GM12878 (cell line): ENCODE results near the gene PEF1. TPM values are rescaled to one million over a fixed set of nuclear protein-coding genes. Genes with fewer than 3 reads are reported as not detected.

Experiments used
- ATAC-seq: fragments of 200-7000 bp; cut with Tn5 transposase; 3 replicates; pipeline ENCODE4 v1.9.1; 2020; ENCODE audit warnings: mild to moderate bottlenecking, moderate library complexity
- BruUV-seq: library from RNA; stranded (reverse); fragments of 400-500 nt; replicated peaks from 2 replicates; lab custom pipeline; 2021; lab: Mats Ljungman, UMichigan
- CTCF ChIA-PET: fragments of 300-600 bp; sonication (Branson Sonifier 250); formaldehyde crosslinking; extraction: SDS; loops from one replicate; lab custom pipeline; 2021; ENCODE audit warnings: inconsistent platforms; lab: Yijun Ruan, JAX
- POLR2A ChIA-PET: fragments of 350-600 bp; formaldehyde crosslinking; extraction: SDS; loops from one replicate; lab custom pipeline; 2021; ENCODE audit warnings: inconsistent platforms; lab: Charles Lee
- RAD21 ChIA-PET: fragments of 300-600 bp; sonication (Branson Sonifier 250); formaldehyde crosslinking; loops from one replicate; lab custom pipeline; 2023; ENCODE audit warnings: antibody characterized with exemption; ENCODE audit not compliant: unreplicated experiment; lab: Charles Lee
- SMC1A ChIA-PET: fragments of 300-600 bp; sonication (Branson Sonifier 250); formaldehyde crosslinking; loops from one replicate; lab custom pipeline; 2023; ENCODE audit not compliant: unreplicated experiment, uncharacterized antibody; lab: Charles Lee
- DNase-seq: peaks from one replicate; pipeline ENCODE4 v3.0.0-alpha.2; 2011; ENCODE audit warnings: low read depth, low spot score
- FAIRE-seq: peaks from 3 replicates; lab custom pipeline; 2011; peaks lifted over from hg19 to GRCh38; lab: Jason Lieb, UNC
- H2AFZ ChIP-seq: 2 replicates; pipeline ENCODE4 v1.6.0; 2011; ENCODE audit warnings: low read depth, low read length, control low read depth; ENCODE audit not compliant: control insufficient read depth
- H3K27ac ChIP-seq: 2 replicates; pipeline ENCODE4 v1.5.1; 2011; ENCODE audit warnings: control low read depth; ENCODE audit not compliant: control insufficient read depth, insufficient read depth
- H3K27me3 ChIP-seq, 2 experiments: replicated peaks in 1 of 2; 2 replicates each; pipeline versions ENCODE4 v1.6.0 to v1.6.1; 2011; ENCODE audit warnings: low read length in 1 of 2; ENCODE audit not compliant: control insufficient read depth in 2 of 2, insufficient read depth in 2 of 2
- H3K36me3 ChIP-seq, 2 experiments: 2 replicates each; pipeline ENCODE4 v1.5.1; 2011; ENCODE audit warnings: low read length in 1 of 2; ENCODE audit not compliant: control insufficient read depth in 2 of 2, insufficient read depth in 2 of 2
- H3K4me1 ChIP-seq: 2 replicates; pipeline ENCODE4 v1.6.1; 2011; ENCODE audit warnings: mild to moderate bottlenecking, low read length, moderate library complexity, mixed read lengths; ENCODE audit not compliant: control insufficient read depth, insufficient read depth
- H3K4me2 ChIP-seq: 2 replicates; pipeline ENCODE4 v1.6.0; 2011; ENCODE audit warnings: control low read depth; ENCODE audit not compliant: control insufficient read depth, insufficient read depth
- H3K4me3 ChIP-seq: fragments of 200-600 bp; sonication (generic); 2 replicates; pipeline ENCODE4 v1.5.1; 2016
- H3K79me2 ChIP-seq: 2 replicates; pipeline ENCODE4 v1.6.0; 2011; ENCODE audit warnings: low read length; ENCODE audit not compliant: control insufficient read depth, insufficient read depth
- H3K9ac ChIP-seq: 2 replicates; pipeline ENCODE4 v1.8.0; 2011; ENCODE audit warnings: low read length, control low read depth, mixed read lengths; ENCODE audit not compliant: control insufficient read depth, insufficient read depth
- H3K9me3 ChIP-seq: replicated peaks from 3 replicates; pipeline ENCODE4 v1.5.1; 2011; ENCODE audit warnings: mild to moderate bottlenecking, low read length; ENCODE audit not compliant: control insufficient read depth, insufficient read depth
- H4K20me1 ChIP-seq: 2 replicates; pipeline ENCODE4 v1.6.0; 2011; ENCODE audit not compliant: control insufficient read depth, insufficient read depth
- CBX5 ChIP-seq: sonication (generic); IDR thresholded peaks from 2 replicates; pipeline ENCODE4 v1.6.1; 2016; ENCODE audit warnings: low read depth, moderate library complexity, mild to moderate bottlenecking, inconsistent platforms
- CHD1 ChIP-seq: IDR thresholded peaks from 2 replicates; pipeline ENCODE4 v1.6.1; 2012; ENCODE audit warnings: low read depth, low read length, improper control_type of control experiment
- ESRRA ChIP-seq: IDR thresholded peaks from 2 replicates; pipeline ENCODE4 v1.6.1; 2012; ENCODE audit warnings: mild to moderate bottlenecking, low read length, improper control_type of control experiment
- GABPA ChIP-seq: IDR thresholded peaks from 2 replicates; pipeline ENCODE4 v1.6.1; 2014; ENCODE audit warnings: antibody characterized with exemption, low read depth, mild to moderate bottlenecking, inconsistent platforms
- HDAC2 ChIP-seq: fragments of 200-600 bp; sonication (generic); IDR thresholded peaks from 2 replicates; pipeline ENCODE4 v1.6.1; 2017
- JUNB ChIP-seq: IDR thresholded peaks from 2 replicates; pipeline ENCODE4 v1.6.1; 2016; ENCODE audit warnings: antibody characterized with exemption, mild to moderate bottlenecking
- JUND ChIP-seq: IDR thresholded peaks from 2 replicates; pipeline ENCODE4 v1.6.1; 2012; ENCODE audit warnings: low read depth, mild to moderate bottlenecking, low read length, improper control_type of control experiment, moderate library complexity
- KAT2A ChIP-seq: conservative IDR thresholded peaks from 2 replicates; pipeline ENCODE4 v1.6.1; 2011; ENCODE audit warnings: low read depth, low read length; ENCODE audit not compliant: control insufficient read depth
- LARP7 ChIP-seq: fragments of 450-650 bp; IDR thresholded peaks from 2 replicates; pipeline ENCODE4 v1.6.1; 2017; ENCODE audit warnings: mild to moderate bottlenecking
- NFYB ChIP-seq: IDR thresholded peaks from 2 replicates; pipeline ENCODE4 v1.6.1; 2011; ENCODE audit warnings: low read depth, mild to moderate bottlenecking, low read length, improper control_type of control experiment, moderate library complexity; ENCODE audit not compliant: insufficient read depth
- RELA ChIP-seq: fragments of 450-650 bp; IDR thresholded peaks from 2 replicates; pipeline ENCODE4 v1.8.0; 2014; ENCODE audit warnings: borderline replicate concordance; ENCODE audit not compliant: partially characterized antibody
- RFX5 ChIP-seq: IDR thresholded peaks from 2 replicates; pipeline ENCODE4 v1.6.1; 2011; ENCODE audit warnings: low read depth, low read length, improper control_type of control experiment
- TARDBP ChIP-seq: IDR thresholded peaks from 2 replicates; pipeline ENCODE4 v1.6.1; 2016; ENCODE audit warnings: borderline replicate concordance
- ZNF24 ChIP-seq: fragments of 450-650 bp; IDR thresholded peaks from 2 replicates; pipeline ENCODE4 v1.6.1; 2017; ENCODE audit warnings: antibody characterized with exemption, mild to moderate bottlenecking
- ZNF274 ChIP-seq: IDR thresholded peaks from one replicate; pipeline ENCODE4 v1.8.0; 2011; ENCODE audit not compliant: insufficient read length, insufficient read depth
- WGBS: methylation state at CpG from one replicate; pipeline ENCODE4 v1.1.6; 2016; ENCODE audit warnings: low lambda C conversion rate; ENCODE audit not compliant: insufficient replicate concordance, insufficient coverage; ENCODE audit errors: missing lambda C conversion rate; 5-methylcytosine and 5-hydroxymethylcytosine counted together
- in situ Hi-C: fragments of 300-500 bp; cut with MboI; formaldehyde crosslinking; loops from 9 replicates; pipeline ENCODE4 v1.14.3; 2018; ENCODE audit warnings: mixed read lengths
- intact Hi-C: fragments of 100-400 bp; cut with micrococcal nuclease; formaldehyde crosslinking; loops from one replicate; pipeline ENCODE4 v1.14.2; 2022; ENCODE audit not compliant: unreplicated experiment
- polyA plus RNA-seq, 11 experiments: library from polyadenylated mRNA; depleted of rRNA in 4 of 11; unstranded in 6 of 11; stranded (reverse) in 5 of 11; fragments of >200 nt; fragmentation: Nextera tagmentation in 4 of 11; fragmentation: Illumina TruSeq in 1 of 11; extraction: Ambion mirVana in 4 of 11; extraction: Trizol in 1 of 11; gene quantifications; 1 replicate in 1 of 11; 2 replicates in 10 of 11; pipeline versions ENCODE4 v1.2.1 to v1.2.3, GENCODE V29; 2011 to 2016; ENCODE audit warnings: inconsistent platforms in 2 of 11, missing spikeins in 2 of 11, low read depth in 1 of 11
- total RNA-seq, 4 experiments: library from RNA; depleted of rRNA in 3 of 4; stranded (reverse); fragments of >200 nt in 3 of 4; fragmentation: Illumina TruSeq in 1 of 4; extraction: Trizol in 1 of 4; gene quantifications; 2 replicates each; pipeline versions ENCODE4 v1.2.1 to v1.2.3, GENCODE V29; 2013 to 2021
- TF ChIP-seq, protein P1 (sequence below): IDR thresholded peaks from 2 replicates; pipeline ENCODE4 v1.6.1; 2011; ENCODE audit warnings: low read depth, low read length, improper control_type of control experiment, borderline replicate concordance
- TF ChIP-seq, protein P2 (sequence below): IDR thresholded peaks from 2 replicates; pipeline ENCODE4 v1.6.1; 2011; ENCODE audit warnings: low read depth, mild to moderate bottlenecking, low read length, moderate library complexity, borderline replicate concordance; ENCODE audit errors: extremely low read depth
- TF ChIP-seq, protein P3 (sequence below): IDR thresholded peaks from 2 replicates; pipeline ENCODE4 v1.6.1; 2012; ENCODE audit warnings: low read depth, low read length, improper control_type of control experiment

PEF1 gene
- total and polyA plus RNA-seq, 10 of the 15 experiments (the other 5 are each of a cell fraction or from before 2014, with no cell fraction given), result 27.1 to 107 (median 79.0) TPM

DNA sequence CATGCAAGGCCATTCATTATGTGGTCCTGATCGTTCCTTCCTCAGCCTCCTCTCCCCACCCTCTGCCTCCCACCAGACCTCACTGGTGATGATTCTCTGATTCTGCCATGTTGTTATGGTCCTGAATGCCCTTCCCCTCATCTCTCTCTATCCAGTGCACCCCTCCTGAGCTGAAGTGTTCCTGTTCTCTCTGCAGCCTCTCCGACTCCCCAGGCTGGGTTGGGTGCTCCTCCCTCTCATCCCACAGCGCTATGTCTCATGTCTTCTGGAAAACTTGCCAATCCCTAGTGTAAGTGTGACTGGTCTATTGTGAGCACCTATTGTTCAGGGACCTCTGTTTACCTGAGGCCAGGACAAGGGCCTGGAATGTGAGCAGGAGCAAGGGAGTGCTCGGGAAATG, 11.1 kb upstream of the PEF1 start:
- H3K4me1 ChIP-seq, result no peaks in the 10 kb centered on the region
- no TSS peak for BruUV-seq
- ChIA-PET POLR2A (no interaction called here), RAD21 (no interaction called here), CTCF (interaction anchor here (0.7 kb wide), 1 partner anchor 9 kb away, joined by 3 read pairs; no protein-coding TSS in a partner anchor), SMC1A (no interaction called here)
- intact Hi-C loops, result no loop called here
- no peak overlapping the region for H3K4me3 ChIP-seq
- H3K36me3 ChIP-seq, result no peaks in the 10 kb centered on the region
- no peaks in the 10 kb centered on the region for H3K9me3 ChIP-seq
- H3K27ac ChIP-seq, result no peak overlapping the region
- ATAC-seq (no peak), DNase-seq (no peak), FAIRE-seq (no peak)
- no peaks in the 10 kb centered on the region for H4K20me1 ChIP-seq
- no peak overlapping the region for H3K4me2 ChIP-seq
- no peak overlapping the region for H2AFZ ChIP-seq
- no peak overlapping the region for H3K9ac ChIP-seq
- no peak for TF ChIP-seq RFX5
- TF ChIP-seq TARDBP, result no peak
- no peak for TF ChIP-seq NFYB
- TF ChIP-seq JUNB, result no peak
- no peaks in the 10 kb centered on the region for H3K79me2 ChIP-seq
- WGBS, result 41% methylated on average over 4 of the region's 4 CpGs
- in situ Hi-C loops, result loop anchor here (5.0 kb wide), 1 partner anchor 142 kb away; no protein-coding TSS in a partner anchor
- no peaks in the 10 kb centered on the region; a peak in 1 of 4 replicates for H3K27me3 ChIP-seq

DNA sequence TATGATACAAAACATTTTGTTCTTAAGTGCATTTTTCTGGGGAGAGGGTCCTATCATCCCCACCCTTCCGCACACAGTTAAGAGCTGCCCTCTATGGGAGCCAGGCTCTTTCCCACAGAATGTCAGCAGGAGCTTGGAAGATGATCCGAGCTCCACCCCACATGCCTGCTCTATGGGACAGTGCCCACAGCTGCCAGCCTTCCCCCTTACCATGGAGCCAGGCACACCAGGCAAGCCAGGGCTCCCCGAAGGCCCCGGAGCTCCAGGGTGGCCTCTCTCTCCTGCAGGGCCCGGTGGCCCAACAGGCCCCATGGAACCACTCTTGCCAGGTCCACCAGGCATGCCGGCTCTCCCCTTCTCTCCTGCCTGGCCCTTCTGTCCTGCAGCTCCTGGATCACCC, 10.4 kb upstream of the PEF1 start:
- ChIA-PET CTCF (no interaction called here), SMC1A (no interaction called here), POLR2A (no interaction called here), RAD21 (no interaction called here)
- intact Hi-C loops (no loop called here), in situ Hi-C loops (loop anchor here (5.0 kb wide), 1 partner anchor 142 kb away; no protein-coding TSS in a partner anchor)
- Histone ChIP-seq H3K4me2 (no peak overlapping the region), H3K4me1 (no peaks in the 10 kb centered on the region), H3K27me3 (no peaks in the 10 kb centered on the region; a peak in 1 of 4 replicates), H3K27ac (no peak overlapping the region), H3K4me3 (no peak overlapping the region), H3K9ac (no peak overlapping the region), H2AFZ (no peak overlapping the region), H4K20me1 (no peaks in the 10 kb centered on the region), H3K79me2 (no peaks in the 10 kb centered on the region), H3K36me3 (no peaks in the 10 kb centered on the region), H3K9me3 (no peaks in the 10 kb centered on the region)
- FAIRE-seq (no peak), DNase-seq (no peak), ATAC-seq (no peak)
- no TSS peak for BruUV-seq
- WGBS, result 44% methylated on average over 6 of the region's 6 CpGs
- TF ChIP-seq LARP7 (no peak), JUND (no peak), ESRRA (no peak), RELA (no peak), ZNF274 (no peak), CBX5 (no peak), KAT2A (no peak), HDAC2 (no peak), GABPA (no peak), ZNF24 (no peak), CHD1 (no peak)
- TF ChIP-seq, protein P1, sequence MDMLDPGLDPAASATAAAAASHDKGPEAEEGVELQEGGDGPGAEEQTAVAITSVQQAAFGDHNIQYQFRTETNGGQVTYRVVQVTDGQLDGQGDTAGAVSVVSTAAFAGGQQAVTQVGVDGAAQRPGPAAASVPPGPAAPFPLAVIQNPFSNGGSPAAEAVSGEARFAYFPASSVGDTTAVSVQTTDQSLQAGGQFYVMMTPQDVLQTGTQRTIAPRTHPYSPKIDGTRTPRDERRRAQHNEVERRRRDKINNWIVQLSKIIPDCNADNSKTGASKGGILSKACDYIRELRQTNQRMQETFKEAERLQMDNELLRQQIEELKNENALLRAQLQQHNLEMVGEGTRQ, result no peak
- TF ChIP-seq, protein P2, sequence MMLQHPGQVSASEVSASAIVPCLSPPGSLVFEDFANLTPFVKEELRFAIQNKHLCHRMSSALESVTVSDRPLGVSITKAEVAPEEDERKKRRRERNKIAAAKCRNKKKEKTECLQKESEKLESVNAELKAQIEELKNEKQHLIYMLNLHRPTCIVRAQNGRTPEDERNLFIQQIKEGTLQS, result no peak
- TF ChIP-seq, protein P3, sequence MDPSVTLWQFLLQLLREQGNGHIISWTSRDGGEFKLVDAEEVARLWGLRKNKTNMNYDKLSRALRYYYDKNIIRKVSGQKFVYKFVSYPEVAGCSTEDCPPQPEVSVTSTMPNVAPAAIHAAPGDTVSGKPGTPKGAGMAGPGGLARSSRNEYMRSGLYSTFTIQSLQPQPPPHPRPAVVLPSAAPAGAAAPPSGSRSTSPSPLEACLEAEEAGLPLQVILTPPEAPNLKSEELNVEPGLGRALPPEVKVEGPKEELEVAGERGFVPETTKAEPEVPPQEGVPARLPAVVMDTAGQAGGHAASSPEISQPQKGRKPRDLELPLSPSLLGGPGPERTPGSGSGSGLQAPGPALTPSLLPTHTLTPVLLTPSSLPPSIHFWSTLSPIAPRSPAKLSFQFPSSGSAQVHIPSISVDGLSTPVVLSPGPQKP, result no peak
